Activated effector memory CD4-positive, alpha-beta T cell treated with anti-CD3 and anti-CD28 coated beads, Interleukin-2, amount 50 U/mL, for 16 hours (primary cell): ENCODE data around the gene FXYD4.
A peak's percentile ranks its signal among the peaks of the same experiment; 100 is the strongest.

Experiments
- DNase-seq: peaks from one replicate; pipeline ENCODE4 v3.0.0-alpha.2; 2020

Gene FXYD4

GRCh38 chr10:43347997-43348396, 23.4 kb upstream of the FXYD4 start:
- DNase-seq, result no peak

GRCh38 chr10:43348511-43349312, 22.7 kb upstream of the FXYD4 start:
- DNase-seq, result peak; percentile 94

GRCh38 chr10:43350156-43350555, 21.3 kb upstream of the FXYD4 start:
- no peak for DNase-seq

GRCh38 chr10:43350686-43351085, 20.8 kb upstream of the FXYD4 start:
- DNase-seq, result no peak

- DNase-seq, result no peak
Measured at GRCh38 chr10:43351301-43351700, 20.1 kb upstream of the FXYD4 start.

- DNase-seq, result no peak
Measured at GRCh38 chr10:43352951-43353350, 18.5 kb upstream of the FXYD4 start.

GRCh38 chr10:43353495-43354329, 17.7 kb upstream of the FXYD4 start:
- no peak for DNase-seq

GRCh38 chr10:43354330-43354635, 17.2 kb upstream of the FXYD4 start:
- DNase-seq, result no peak

GRCh38 chr10:43354879-43355380, 16.5 kb upstream of the FXYD4 start:
- DNase-seq, result no peak

GRCh38 chr10:43355749-43356371, 15.6 kb upstream of the FXYD4 start:
- DNase-seq, result no peak

- DNase-seq, result no peak
Measured at GRCh38 chr10:43360086-43360485, 11.3 kb upstream of the FXYD4 start.

GRCh38 chr10:43361547-43362190, 9.8 kb upstream of the FXYD4 start:
- no peak for DNase-seq

GRCh38 chr10:43362191-43362839, 9.1 kb upstream of the FXYD4 start:
- DNase-seq, result peak; percentile 99

GRCh38 chr10:43365001-43365400, 6.4 kb upstream of the FXYD4 start:
- DNase-seq, result no peak

- no peak for DNase-seq
Measured at GRCh38 chr10:43369921-43370320, 1.5 kb upstream of the FXYD4 start.

- no peak for DNase-seq
Measured at GRCh38 chr10:43370671-43371215, 693 bp upstream of the FXYD4 start.

GRCh38 chr10:43372765-43373361, 1.4 kb downstream of the FXYD4 start:
- no peak for DNase-seq

GRCh38 chr10:43373461-43373860, 2.0 kb downstream of the FXYD4 start:
- no peak for DNase-seq

- no peak for DNase-seq
Measured at GRCh38 chr10:43374194-43374593, 2.8 kb downstream of the FXYD4 start.

GRCh38 chr10:43375401-43376020, 4.1 kb downstream of the FXYD4 start:
- no peak for DNase-seq

- no peak for DNase-seq
Measured at GRCh38 chr10:43376046-43376635, 4.7 kb downstream of the FXYD4 start.
